GM13977 (cell line): Measurements from ENCODE around the gene CHRDL2.

ENCODE experiments used
- DNase-seq: peaks from one replicate; pipeline ENCODE4 v3.0.0; 2012; ENCODE audit warnings: low spot score
- CTCF ChIP-seq: IDR thresholded peaks from 2 replicates; pipeline ENCODE4 v1.5.1; 2012; ENCODE audit warnings: mild to moderate bottlenecking, control low read depth; ENCODE audit not compliant: insufficient read depth; ENCODE audit errors: extremely low read depth, missing control alignments
- in situ Hi-C: fragments of 300-500 bp; cut with MboI; formaldehyde crosslinking; loops from one replicate; pipeline ENCODE4 v1.12.0; 2022; ENCODE audit warnings: low sequenced_read_pairs, low pct_unique_long_range_greater_than_20kb, mixed read lengths, inconsistent platforms; ENCODE audit not compliant: unreplicated experiment

CHRDL2 gene

GRCh38 chr11:74687237-74688023 is 43.8 kb downstream of the CHRDL2 start:
- no peak for TF ChIP-seq CTCF
- DNase-seq, result no peak
- in situ Hi-C loops, result no loop called here

GRCh38 chr11:74686792-74687191 is 44.4 kb downstream of the CHRDL2 start:
- no peak for TF ChIP-seq CTCF
- in situ Hi-C loops, result no loop called here
- no peak for DNase-seq

DNA sequence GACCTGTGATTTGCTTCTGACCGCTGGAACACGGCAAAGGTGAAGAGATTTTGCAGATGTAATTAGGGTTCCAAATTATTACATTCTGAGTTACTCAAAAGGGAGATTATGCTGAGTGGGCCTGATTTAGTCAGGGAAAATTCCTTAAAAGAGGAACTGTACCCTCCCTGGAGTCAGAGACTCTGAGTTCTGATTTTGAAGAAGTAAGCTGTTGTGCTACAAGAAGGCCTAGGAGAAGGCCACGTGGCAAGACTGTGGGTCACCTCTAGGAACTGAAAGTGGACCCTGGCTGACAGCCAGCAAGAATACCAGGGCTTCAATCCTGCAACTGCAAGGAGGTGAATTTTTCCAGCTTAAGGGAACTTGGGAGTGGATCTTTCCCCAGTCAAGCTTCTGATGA is 45.3 kb downstream of the CHRDL2 start:
- TF ChIP-seq CTCF, result no peak
- in situ Hi-C loops, result no loop called here
- no peak for DNase-seq

DNA sequence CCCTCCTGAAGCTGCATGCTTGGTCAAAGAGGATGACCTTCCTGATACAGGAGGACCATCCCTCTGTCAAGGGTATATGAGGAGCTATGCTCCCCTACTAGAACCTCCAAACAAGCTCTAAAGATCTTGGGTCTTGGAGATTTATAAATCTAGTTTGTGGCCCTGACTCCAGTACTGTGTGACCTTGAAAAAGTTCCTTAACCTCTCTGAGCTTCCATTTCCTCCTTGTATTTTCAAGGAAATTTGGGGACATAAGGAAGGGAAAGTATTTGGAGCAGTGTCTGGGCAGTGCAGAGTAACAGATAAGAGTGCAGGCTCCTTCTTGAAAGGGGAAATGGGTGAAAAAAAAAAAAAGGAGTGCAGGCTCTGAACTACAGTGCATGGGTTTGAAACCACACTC is 45.9 kb downstream of the CHRDL2 start:
- no peak for TF ChIP-seq CTCF
- DNase-seq, result no peak
- in situ Hi-C loops, result no loop called here

GRCh38 chr11:74684661-74685060 is 46.6 kb downstream of the CHRDL2 start:
- in situ Hi-C loops, result no loop called here
- no peak for TF ChIP-seq CTCF
- no peak for DNase-seq

- no peak for DNase-seq
- in situ Hi-C loops, result no loop called here
Observed at GRCh38 chr11:74683941-74684481, 47.2 kb downstream of the CHRDL2 start.

More at GRCh38 chr11:74683941-74684481, 47.2 kb downstream of the CHRDL2 start:
- TF ChIP-seq CTCF, result no peak
